WI38 (cell line): ENCODE results near the gene UBA7.

ENCODE experiments used
- H3K4me3 ChIP-seq: 2 replicates; pipeline ENCODE4 v1.5.1; 2011; ENCODE audit warnings: low read depth, mild to moderate bottlenecking, control low read depth, low read length
- CTCF ChIP-seq: IDR thresholded peaks from 2 replicates; pipeline ENCODE4 v1.5.1; 2012; ENCODE audit warnings: low read depth, mild to moderate bottlenecking, control low read depth, low read length

The UBA7 gene, protein sequence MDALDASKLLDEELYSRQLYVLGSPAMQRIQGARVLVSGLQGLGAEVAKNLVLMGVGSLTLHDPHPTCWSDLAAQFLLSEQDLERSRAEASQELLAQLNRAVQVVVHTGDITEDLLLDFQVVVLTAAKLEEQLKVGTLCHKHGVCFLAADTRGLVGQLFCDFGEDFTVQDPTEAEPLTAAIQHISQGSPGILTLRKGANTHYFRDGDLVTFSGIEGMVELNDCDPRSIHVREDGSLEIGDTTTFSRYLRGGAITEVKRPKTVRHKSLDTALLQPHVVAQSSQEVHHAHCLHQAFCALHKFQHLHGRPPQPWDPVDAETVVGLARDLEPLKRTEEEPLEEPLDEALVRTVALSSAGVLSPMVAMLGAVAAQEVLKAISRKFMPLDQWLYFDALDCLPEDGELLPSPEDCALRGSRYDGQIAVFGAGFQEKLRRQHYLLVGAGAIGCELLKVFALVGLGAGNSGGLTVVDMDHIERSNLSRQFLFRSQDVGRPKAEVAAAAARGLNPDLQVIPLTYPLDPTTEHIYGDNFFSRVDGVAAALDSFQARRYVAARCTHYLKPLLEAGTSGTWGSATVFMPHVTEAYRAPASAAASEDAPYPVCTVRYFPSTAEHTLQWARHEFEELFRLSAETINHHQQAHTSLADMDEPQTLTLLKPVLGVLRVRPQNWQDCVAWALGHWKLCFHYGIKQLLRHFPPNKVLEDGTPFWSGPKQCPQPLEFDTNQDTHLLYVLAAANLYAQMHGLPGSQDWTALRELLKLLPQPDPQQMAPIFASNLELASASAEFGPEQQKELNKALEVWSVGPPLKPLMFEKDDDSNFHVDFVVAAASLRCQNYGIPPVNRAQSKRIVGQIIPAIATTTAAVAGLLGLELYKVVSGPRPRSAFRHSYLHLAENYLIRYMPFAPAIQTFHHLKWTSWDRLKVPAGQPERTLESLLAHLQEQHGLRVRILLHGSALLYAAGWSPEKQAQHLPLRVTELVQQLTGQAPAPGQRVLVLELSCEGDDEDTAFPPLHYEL

DNA sequence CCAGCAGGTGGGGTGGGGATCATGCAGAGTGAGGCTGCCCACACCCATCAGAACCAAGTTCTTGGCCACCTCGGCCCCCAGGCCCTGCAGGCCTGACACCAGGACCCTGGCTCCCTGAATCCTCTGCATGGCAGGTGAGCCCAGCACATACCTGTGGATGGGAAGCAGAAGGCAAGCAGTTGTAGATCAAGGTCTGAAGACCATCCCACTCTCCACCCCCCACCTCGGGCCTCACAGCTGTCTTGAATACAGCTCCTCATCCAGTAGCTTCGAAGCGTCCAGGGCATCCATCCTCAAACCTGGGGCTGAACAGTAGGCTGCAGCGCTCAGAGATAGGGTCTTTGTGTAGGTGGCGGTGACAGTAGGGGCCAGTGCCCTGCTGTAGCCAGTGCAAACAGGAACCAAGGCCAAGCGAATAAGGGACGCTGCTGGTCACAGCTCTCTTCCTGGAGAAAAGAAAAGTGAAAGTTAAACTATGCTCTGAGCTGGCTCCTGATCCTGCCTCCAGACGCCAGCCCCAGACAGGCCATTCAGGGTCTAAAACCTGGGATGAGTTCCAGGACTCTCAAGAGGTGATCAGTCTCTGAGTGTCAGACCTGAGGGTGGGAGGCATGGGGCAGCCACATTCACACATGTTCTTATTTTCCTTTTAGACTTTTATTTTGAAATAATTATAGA lies at the start of gene UBA7:
Gene UBA7 (minus strand): TSS at position 457 of the 678 bp plus-strand sequence. CDS start 166 bp downstream, at position 291.
- H3K4me3 ChIP-seq, result peak within 1 kb of the TSS; percentile 56
- TF ChIP-seq CTCF, result no peak

DNA sequence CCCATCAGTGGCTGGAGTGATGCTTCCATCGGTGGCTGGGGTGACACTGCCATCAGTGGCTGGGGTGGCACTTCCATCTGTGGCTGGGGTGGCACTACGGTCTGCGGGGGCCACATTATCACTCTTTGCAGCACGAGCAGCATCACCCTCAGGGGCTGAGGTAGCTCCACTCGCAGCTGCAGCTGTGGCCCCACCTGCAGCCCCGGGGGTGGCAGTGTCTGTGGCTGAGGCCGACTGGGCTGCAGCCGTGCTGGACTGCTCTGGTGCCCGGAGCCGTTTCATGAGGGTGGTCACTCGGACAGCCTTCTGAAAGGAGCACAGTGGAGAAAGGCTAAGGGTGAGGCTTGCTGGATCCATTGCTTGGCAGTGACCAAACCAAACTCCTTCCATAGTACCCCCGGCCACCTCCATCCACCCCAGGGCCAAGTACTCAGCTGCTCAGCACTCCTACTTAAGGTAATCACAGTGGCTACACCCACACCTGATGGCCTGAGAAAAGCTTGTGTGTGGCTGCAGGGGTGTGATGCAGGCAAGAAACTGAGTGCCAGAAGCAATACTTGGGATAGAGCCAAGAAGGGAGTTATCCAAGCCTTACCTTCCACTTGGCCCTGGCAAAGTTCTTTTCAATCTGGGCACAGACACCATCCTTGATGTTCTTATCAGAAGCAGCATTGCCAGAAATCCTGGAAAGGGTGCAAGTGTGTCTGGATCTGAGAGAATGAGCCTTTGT lies 46.0 kb upstream of the UBA7 start:
- TF ChIP-seq CTCF, result no peak
- H3K4me3 ChIP-seq, result no peak overlapping the region

GRCh38 chr3:49856181-49857005 lies 42.6 kb upstream of the UBA7 start, which contains the start of gene TRAIP:
TRAIP (minus strand) TSS chr3:49856564; CDS start chr3:49856453, 111 bp downstream.
- TF ChIP-seq CTCF, result no peak
- H3K4me3 ChIP-seq, result peak within 1 kb of the TSS; percentile 86

DNA sequence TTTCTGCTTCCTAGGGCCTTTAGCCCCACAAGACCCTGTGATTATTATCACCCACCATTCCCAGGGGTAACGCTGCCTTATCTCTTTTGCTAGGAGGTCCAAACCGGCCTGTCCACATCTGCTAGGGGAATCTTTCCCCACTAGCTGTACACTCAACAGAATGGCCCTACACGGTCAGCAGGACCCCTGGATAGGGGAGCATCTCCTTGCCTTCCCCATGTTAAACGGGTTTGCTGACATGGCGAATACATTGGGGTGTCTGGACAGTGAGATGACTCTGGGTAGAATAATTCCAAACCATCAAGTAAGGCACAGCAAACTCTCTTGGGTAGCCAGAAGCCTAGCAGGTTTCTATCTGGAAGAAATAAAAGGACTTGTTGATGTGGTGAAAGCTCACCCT lies 41.9 kb upstream of the UBA7 start:
- TF ChIP-seq CTCF, result no peak
- H3K4me3 ChIP-seq, result peak overlapping the region; percentile 86

- H3K4me3 ChIP-seq, result no peak overlapping the region
- no peak for TF ChIP-seq CTCF
Measured at GRCh38 chr3:49845694-49846093, 31.9 kb upstream of the UBA7 start.
